Measurements from ENCODE around the gene COL13A1.
A peak's percentile ranks its signal among the peaks of the same experiment; 100 is the strongest.

The COL13A1 gene

GRCh38 chr10:69913606-69914382 lies 112.1 kb downstream of the COL13A1 start:
- DNase-seq = no peak

DNA sequence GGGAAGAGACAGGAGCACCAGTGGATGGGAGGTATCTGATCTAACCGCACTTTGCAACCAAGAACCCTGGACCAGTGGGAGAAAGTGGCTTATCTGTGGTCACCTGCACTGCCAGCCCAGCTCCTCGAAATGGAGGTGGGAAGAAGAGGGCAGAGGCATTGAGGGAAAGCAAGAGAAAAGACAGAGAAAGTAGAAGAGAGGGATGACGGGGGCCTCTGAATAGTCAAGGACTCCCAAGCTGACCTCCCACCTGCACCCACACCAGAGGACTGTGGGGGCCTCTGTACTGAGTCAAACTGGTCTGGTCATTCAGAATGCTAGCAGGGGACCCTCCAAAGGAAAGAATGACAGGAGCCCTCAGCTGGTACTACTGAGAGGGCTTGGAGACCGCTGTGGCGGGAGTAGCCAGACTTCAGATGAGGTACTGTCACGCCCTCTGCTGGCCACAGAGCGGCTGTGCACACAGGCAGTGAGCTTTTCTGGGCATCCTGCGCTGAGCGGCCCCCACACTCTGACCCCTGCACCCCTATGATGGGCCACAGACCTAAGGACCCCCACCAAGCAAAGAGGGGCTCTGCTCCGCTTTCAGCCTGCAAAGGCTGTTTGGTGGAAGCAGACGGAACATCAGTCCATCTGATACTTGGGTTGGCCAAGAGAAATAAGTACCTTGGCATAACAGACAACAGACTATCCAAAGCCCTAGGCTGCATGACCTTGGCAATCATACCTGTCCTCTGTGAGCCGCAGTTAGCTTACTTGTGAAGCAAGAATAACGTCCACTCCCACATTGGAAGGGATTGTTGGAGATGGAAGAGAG lies 112.9 kb downstream of the COL13A1 start:
- no peak for DNase-seq

DNA sequence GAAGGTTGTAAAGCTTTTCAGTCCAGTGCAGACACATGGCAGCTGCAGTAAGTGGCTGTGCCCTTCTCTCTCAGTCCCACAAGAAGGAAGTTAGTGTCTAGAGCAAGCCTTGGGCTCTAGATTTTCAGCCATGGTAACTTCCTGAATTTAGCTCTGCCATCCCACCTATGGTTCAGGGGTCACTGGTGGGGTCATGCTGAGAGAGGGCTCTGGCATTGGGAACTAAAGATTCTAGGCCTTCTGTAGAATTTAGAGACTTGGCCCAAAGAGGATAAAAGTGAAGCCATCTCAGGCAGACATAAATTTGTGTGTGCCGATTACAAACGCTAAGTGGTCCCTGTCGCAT lies 113.5 kb downstream of the COL13A1 start:
- DNase-seq = no peak

GRCh38 chr10:69916118-69916517 lies 114.4 kb downstream of the COL13A1 start:
- DNase-seq = no peak

DNA sequence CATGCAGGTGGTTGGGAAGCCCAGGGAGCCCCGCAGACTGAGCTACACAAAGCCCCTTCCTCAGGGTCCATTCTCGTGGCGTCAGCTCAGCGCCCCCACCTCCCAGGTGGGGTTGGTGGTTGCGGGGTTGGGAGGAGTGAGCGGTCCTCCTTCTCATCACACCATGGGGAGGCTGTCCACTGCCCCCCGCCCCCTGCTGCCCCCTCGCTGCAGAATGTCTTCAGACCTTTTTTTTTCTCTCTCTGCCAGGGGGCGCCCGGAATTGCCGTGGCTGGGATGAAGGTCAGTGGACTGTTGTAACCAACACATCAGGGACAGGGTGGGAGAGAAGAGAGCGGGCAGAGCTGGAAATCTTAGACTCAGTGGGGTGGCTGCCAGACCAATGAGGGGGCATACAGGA lies 116.3 kb downstream of the COL13A1 start:
- no peak for DNase-seq

DNA sequence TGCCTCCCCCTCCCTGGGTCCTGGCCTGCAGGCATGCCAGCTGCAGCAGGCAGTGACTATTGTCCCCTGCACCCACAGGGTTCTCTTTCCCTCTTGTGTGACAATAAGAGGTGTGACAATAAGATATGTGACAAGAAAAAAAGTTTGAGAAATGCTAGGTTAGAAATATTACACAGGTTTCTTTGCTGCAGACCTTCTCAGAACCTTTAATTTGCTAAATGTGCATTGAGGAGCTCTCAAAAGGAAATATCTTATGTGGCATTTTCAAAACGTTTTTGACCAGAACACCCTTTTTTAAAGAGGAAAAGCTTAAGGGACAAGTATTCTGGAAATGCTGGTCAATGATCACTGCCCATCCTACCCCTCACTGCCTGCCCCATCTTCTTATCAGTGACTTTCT lies 117.5 kb downstream of the COL13A1 start:
- no peak for DNase-seq

- no peak for DNase-seq
Measured at GRCh38 chr10:69925111-69925510, 123.4 kb downstream of the COL13A1 start.

- no peak for DNase-seq
Measured at GRCh38 chr10:69928339-69928738, 126.6 kb downstream of the COL13A1 start.

- DNase-seq = no peak
Measured at GRCh38 chr10:69929575-69929974, 127.9 kb downstream of the COL13A1 start.

- no peak for DNase-seq
Measured at GRCh38 chr10:69934768-69935167, 133.1 kb downstream of the COL13A1 start.

DNA sequence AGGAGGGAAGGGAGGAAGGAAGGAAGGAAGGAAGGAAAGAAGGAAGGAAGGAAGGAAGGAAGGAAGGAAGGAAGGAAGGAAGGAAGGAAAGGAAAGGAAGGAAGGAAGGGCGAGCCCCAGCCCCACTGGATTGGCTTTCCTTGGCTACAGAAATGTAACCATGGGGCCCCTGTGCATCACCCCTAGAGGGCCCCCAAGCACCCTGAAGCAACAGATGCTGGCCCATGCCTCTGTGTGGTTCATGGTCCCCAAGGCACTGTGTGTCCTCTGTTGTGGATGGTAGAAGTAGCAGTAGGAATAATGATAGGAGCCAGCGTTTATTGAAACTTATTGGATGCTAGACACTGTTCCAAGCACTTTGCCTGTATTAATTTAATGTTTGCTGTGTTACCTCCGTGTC lies 134.4 kb downstream of the COL13A1 start:
- peak; percentile 3 for DNase-seq

- no peak for DNase-seq
Measured at GRCh38 chr10:69938541-69938991, 136.9 kb downstream of the COL13A1 start.

- DNase-seq = no peak
Measured at GRCh38 chr10:69939061-69939460, 137.4 kb downstream of the COL13A1 start.

DNA sequence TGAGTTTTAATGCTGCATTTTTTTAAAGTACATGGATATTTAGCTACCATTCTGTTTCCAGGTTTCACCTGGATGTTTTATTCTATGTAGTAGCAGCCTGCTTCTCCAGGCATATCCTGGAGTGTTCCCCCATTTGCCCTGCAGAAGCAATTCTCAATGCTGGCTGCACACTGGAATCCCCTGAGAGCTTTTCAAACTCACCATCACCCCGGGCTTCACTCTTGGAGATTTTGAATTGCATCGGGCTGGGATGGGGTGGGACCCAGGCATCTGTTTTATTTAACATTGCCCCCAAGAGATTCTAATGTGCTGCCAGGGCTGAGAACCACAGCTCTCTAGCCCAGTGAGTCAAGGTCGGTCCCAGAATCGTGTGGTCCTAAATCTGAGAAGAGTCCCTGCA lies 137.8 kb downstream of the COL13A1 start:
- no peak for DNase-seq

DNA sequence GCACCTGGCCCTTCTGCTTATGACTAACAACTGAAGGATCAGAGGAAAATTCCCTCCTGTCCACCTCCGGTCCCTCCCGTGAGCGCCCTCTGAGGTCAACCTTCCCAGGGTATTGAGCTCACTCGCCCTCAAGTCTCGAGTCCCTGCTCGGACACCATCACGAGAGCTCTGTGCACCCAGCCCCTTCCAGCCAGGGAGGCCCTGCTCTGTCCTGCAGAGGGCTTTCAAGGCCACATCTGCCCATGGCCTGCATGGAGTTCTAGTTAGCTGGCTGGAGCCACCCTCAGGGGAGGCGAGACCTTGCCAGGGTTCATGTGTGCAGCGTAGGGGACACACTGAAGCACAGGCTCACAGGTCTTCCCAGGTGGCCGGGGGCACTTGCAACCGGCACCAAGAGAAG lies 140.0 kb downstream of the COL13A1 start:
- no peak for DNase-seq

DNA sequence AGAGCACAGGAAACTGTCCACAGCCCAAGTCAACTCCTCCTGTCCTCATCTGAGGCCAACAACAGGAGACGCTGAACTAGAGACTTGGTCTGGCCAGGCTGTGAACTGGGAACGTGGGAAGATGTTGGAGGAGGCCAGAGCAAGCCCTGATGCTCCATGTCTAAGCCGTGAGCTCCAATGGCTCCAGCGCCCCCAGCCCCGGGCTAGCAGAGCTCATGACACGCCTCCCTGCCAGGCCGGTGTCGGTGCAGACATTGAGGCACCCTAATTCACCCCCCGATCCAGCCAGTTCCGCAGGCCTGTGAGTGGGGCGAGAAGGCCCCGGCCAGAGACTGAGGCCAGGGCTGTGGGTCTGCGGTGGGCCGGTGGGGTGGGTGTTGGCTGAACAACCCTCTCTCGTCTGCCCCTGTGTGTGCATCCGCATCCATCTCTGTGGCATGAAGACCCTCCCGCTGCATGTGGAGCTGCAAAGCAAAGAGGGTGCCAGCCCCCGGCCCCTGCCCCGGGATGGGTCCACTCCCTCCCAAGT lies 141.7 kb downstream of the COL13A1 start:
- DNase-seq = no peak

DNA sequence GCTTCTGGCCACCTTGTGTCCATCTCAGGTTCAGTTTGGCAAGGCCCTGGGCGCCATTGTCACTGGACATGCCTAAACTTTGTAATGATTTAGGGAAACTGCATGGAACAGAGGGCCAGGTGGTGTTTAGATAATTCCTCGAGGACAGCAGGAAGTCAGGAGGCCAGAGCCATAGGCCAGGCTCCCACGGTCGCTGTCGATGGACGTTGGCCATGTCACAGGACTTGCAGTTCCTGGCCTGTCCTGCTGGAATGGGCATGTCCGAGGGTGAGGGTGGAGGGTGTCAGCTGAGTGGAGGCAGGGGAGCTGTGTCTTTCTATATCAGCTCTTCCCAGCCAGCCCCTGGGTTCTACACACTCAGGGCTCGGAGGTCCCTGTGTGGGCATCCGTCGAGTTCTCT lies 143.1 kb downstream of the COL13A1 start:
- DNase-seq = no peak

GRCh38 chr10:69948261-69948660 lies 146.6 kb downstream of the COL13A1 start:
- DNase-seq = no peak

GRCh38 chr10:69949770-69950169 lies 148.1 kb downstream of the COL13A1 start:
- DNase-seq = no peak

- no peak for DNase-seq
Measured at GRCh38 chr10:69951658-69952057, 150.0 kb downstream of the COL13A1 start.

DNA sequence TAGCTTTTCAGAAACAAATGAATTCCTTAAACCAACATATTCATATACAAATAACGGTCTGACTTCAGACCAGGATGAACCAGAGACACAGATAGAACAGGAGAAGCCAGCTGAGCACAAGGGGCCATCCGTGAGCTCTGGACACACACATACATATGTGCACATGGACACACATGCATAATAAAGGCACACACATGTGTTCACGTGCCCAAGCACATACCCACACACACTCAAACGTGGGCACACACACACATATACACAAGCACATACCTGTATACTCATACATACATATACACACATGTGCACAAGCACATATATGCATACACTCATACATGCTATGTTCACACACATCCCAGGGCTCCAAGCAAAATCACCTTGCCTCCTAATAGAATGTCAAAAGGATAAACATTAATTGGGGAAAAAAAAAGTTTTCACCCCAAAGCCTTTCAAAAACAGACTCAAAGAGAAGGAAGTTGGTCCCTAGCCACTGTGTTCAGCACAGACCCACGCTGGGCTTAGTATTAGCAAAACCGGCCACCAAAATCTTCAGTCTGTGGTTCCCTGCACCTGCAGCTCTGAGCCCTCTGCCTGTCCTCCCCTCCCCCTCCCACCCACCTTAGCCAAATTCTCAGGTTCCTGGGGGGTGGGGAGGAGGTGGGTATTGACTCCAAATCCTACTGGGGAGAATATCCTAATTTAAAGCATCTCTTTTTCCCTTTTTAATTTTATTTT lies 150.5 kb downstream of the COL13A1 start:
- DNase-seq = no peak

GRCh38 chr10:69952821-69953221 lies 151.1 kb downstream of the COL13A1 start:
- DNase-seq = no peak

DNA sequence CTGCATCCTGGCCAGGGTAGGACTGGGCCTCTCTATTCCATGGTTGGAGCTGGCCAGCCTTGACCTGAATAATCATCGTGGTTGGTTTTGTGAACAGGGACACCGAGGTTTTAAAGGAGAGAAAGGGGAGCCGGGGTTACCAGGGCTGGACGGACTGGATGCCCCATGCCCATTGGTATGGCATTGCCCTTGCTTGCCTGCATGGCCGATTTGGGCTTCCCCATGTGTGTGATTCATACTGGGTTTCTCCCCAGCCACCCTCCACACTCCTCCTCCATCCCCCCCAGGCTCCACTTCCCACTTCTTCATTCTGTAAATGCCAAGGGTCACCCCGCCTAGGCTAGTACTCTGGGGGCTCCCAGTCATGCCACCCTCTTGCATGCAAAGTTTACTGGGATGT lies 152.1 kb downstream of the COL13A1 start:
- DNase-seq = no peak
